ENCODE results near the gene PUM1. TPM values are rescaled to one million over a fixed set of nuclear protein-coding genes. Genes with fewer than 3 reads are reported as not detected.

The PUM1 gene
- 100 to 1,000 TPM; 207 to 210 TPM for total RNA-seq
- 94.8 TPM for polyA plus RNA-seq (2013, experiment 1 of 2)
- 90.9 TPM for polyA plus RNA-seq (2013, experiment 2 of 2)
- long read RNA-seq, experiment 1, partial matches to known transcripts, result 22 of 55 reads
- long read RNA-seq, experiment 1, other reads (novel, unspliced or antisense), result 33 of 55 reads
- long read RNA-seq, experiment 2, full-length matches to known transcripts, result 44 of 189 reads
- long read RNA-seq, experiment 2, partial matches to known transcripts, result 38 of 189 reads
- long read RNA-seq, experiment 2, other reads (novel, unspliced or antisense), result 107 of 189 reads
- long read RNA-seq, experiment 3, full-length matches to known transcripts, result 192 of 534 reads
- long read RNA-seq, experiment 3, partial matches to known transcripts, result 36 of 534 reads
- long read RNA-seq, experiment 3, other reads (novel, unspliced or antisense), result 306 of 534 reads
- long read RNA-seq, experiment 4, partial matches to known transcripts, result 13 of 23 reads
- long read RNA-seq, experiment 4, other reads (novel, unspliced or antisense), result 10 of 23 reads

GRCh38 chr1:31065310-31066217 lies at the start of gene PUM1:
TSS of gene PUM1 (minus strand) at chr1:31065717. CDS start at chr1:31059566, 6,151 bp downstream.
- peak; percentile 100 for DNase-seq
- Histone ChIP-seq H3K4me1 (ENCODE audit: control insufficient read depth, insufficient read depth, low read length) (no peaks in the 10 kb centered on the region), H3K9ac (ENCODE audit: extremely low read depth, low read length, poor library complexity, severe bottlenecking) (peak within 1 kb of the TSS; percentile 100), H3K27me3 (ENCODE audit: control insufficient read depth, insufficient read depth, low read length, poor library complexity, severe bottlenecking) (no peaks in the 10 kb centered on the region), H3K36me3 (ENCODE audit: control insufficient read depth, insufficient read depth, low read length) (peaks cover under 1% of the 10 kb centered on the region), H3K27ac (ENCODE audit: low read depth, low read length) (peak within 1 kb of the TSS; percentile 100), H3K9me3 (ENCODE audit: control insufficient read depth, low read length) (no peaks in the 10 kb centered on the region), H3K4me3 (ENCODE audit: low read length) (peak within 1 kb of the TSS; percentile 100)
- Mint-ChIP-seq H3K4me1 (peaks cover 6% of the 10 kb centered on the region), H3K27me3 (ENCODE audit: insufficient read depth) (no peaks in the 10 kb centered on the region), H3K4me3 (peak within 1 kb of the TSS; percentile 97), H3K27ac (peak within 1 kb of the TSS; percentile 99), H3K36me3 (ENCODE audit: low read depth) (peaks cover 2% of the 10 kb centered on the region), H3K9me3 (no peaks in the 10 kb centered on the region)
- TF ChIP-seq CTCF (conservative IDR thresholded peaks at IDR 0.05), result peak; percentile 31
- WGBS, 2 experiments (ENCODE audit: insufficient coverage in 1 of 2, insufficient read length in 1 of 2), result 2 to 4% methylated on average over 30 to 72 of the region's 72 CpGs

- Histone ChIP-seq H3K9ac (ENCODE audit: extremely low read depth, low read length, poor library complexity, severe bottlenecking) (no peak overlapping the region), H3K27ac (ENCODE audit: low read depth, low read length) (no peak overlapping the region), H3K9me3 (ENCODE audit: control insufficient read depth, low read length) (no peaks in the 10 kb centered on the region), H3K27me3 (ENCODE audit: control insufficient read depth, insufficient read depth, low read length, poor library complexity, severe bottlenecking) (no peaks in the 10 kb centered on the region), H3K4me1 (ENCODE audit: control insufficient read depth, insufficient read depth, low read length) (no peaks in the 10 kb centered on the region), H3K4me3 (ENCODE audit: low read length) (no peak overlapping the region), H3K36me3 (ENCODE audit: control insufficient read depth, insufficient read depth, low read length) (no peaks in the 10 kb centered on the region)
- Mint-ChIP-seq H3K27me3 (ENCODE audit: insufficient read depth) (no peaks in the 10 kb centered on the region), H3K36me3 (ENCODE audit: low read depth) (no peaks in the 10 kb centered on the region), H3K9me3 (no peaks in the 10 kb centered on the region), H3K4me3 (no peak overlapping the region), H3K27ac (peak overlapping the region; percentile 82), H3K4me1 (peaks cover 13% of the 10 kb centered on the region)
- no peak for TF ChIP-seq CTCF (conservative IDR thresholded peaks at IDR 0.05)
- WGBS, 2 experiments (ENCODE audit: insufficient coverage in 1 of 2, insufficient read length in 1 of 2), result 84 to 87% methylated on average over 14 to 15 of the region's 15 CpGs
- no peak for DNase-seq
Measured at GRCh38 chr1:31112266-31112935, 46.9 kb upstream of the PUM1 start.
